Measurements from ENCODE around the gene BCOR.

DNA sequence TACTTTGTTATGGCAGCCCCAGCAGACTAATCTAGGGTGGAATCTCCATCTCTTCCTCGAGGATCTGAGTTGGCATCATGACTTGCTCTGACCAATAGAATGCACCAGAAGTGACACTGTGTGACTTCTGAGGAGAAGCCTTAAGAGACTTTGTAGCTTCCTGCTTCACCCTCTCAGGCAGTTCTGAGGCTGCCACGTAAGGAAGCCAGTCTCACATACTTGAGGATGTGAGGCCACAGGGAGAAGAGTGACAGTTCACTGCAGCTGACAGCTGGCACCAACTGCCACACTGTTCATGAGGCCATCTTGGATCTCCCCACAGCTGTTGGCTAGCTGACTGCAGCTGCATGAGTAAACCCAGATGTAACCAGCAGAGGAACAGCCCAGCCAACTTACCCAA is 29.3 kb upstream of the BCOR start:
- TF ChIP-seq, protein P1, sequence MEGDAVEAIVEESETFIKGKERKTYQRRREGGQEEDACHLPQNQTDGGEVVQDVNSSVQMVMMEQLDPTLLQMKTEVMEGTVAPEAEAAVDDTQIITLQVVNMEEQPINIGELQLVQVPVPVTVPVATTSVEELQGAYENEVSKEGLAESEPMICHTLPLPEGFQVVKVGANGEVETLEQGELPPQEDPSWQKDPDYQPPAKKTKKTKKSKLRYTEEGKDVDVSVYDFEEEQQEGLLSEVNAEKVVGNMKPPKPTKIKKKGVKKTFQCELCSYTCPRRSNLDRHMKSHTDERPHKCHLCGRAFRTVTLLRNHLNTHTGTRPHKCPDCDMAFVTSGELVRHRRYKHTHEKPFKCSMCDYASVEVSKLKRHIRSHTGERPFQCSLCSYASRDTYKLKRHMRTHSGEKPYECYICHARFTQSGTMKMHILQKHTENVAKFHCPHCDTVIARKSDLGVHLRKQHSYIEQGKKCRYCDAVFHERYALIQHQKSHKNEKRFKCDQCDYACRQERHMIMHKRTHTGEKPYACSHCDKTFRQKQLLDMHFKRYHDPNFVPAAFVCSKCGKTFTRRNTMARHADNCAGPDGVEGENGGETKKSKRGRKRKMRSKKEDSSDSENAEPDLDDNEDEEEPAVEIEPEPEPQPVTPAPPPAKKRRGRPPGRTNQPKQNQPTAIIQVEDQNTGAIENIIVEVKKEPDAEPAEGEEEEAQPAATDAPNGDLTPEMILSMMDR (IDR thresholded peaks at IDR 0.05), result no peak
- TF ChIP-seq POLR2A (IDR thresholded peaks at IDR 0.05), result no peak
